PC-9 (cell line): ENCODE results near the gene C1orf232. TPM values are rescaled to one million over a fixed set of nuclear protein-coding genes. Genes with fewer than 3 reads are reported as not detected.

Experiments used
- BruUV-seq: library from RNA; stranded (reverse); fragments of 400-500 nt; replicated peaks from 2 replicates; lab custom pipeline; 2021; lab: Mats Ljungman, UMichigan
- CTCF ChIA-PET: fragments of 300-600 bp; sonication (Branson Sonifier 250); formaldehyde crosslinking; loops from one replicate; lab custom pipeline; 2022; ENCODE audit warnings: antibody characterized with exemption; lab: Charles Lee
- POLR2A ChIA-PET: fragments of 300-600 bp; sonication (Branson Sonifier 250); formaldehyde crosslinking; loops from one replicate; lab custom pipeline; 2022; ENCODE audit warnings: antibody characterized with exemption; ENCODE audit not compliant: unreplicated experiment; lab: Charles Lee
- DNase-seq, 2 experiments: peaks; one replicate each; pipeline versions ENCODE4 v3.0.0 to v3.0.0-alpha.2; 2015 to 2022; ENCODE audit warnings: mixed read lengths in 1 of 2
- H2AFZ ChIP-seq: fragments of 200-600 bp; sonication (generic); 2 replicates; pipeline ENCODE4 v1.8.1; 2017; ENCODE audit warnings: antibody characterized with exemption
- H3F3A ChIP-seq: fragments of 200-600 bp; sonication (generic); 2 replicates; pipeline ENCODE4 v1.8.1; 2017; ENCODE audit warnings: antibody characterized with exemption, mild to moderate bottlenecking, low read depth; ENCODE audit not compliant: insufficient read depth
- H3K27ac ChIP-seq: fragments of 200-600 bp; sonication (generic); 2 replicates; pipeline ENCODE4 v1.6.1; 2016; ENCODE audit warnings: mixed run types
- H3K27me3 ChIP-seq: fragments of 200-600 bp; sonication (generic); 2 replicates; pipeline ENCODE4 v1.6.1; 2016; ENCODE audit warnings: low read depth, mixed run types; ENCODE audit not compliant: insufficient read depth
- H3K36me3 ChIP-seq: fragments of 200-600 bp; sonication (generic); 2 replicates; pipeline ENCODE4 v1.6.1; 2016; ENCODE audit warnings: low read depth, mixed run types
- H3K4me1 ChIP-seq: fragments of 200-600 bp; sonication (generic); replicated peaks from 2 replicates; pipeline ENCODE4 v1.6.1; 2016; ENCODE audit warnings: mixed run types; ENCODE audit not compliant: insufficient read depth
- H3K4me2 ChIP-seq: fragments of 200-600 bp; sonication (generic); 2 replicates; pipeline ENCODE4 v1.6.1; 2017; ENCODE audit warnings: mixed run types
- H3K4me3 ChIP-seq: fragments of 200-600 bp; sonication (generic); 2 replicates; pipeline ENCODE4 v1.6.1; 2016; ENCODE audit warnings: mixed run types
- H3K79me2 ChIP-seq: fragments of 200-600 bp; sonication (generic); 2 replicates; pipeline ENCODE4 v1.6.1; 2017; ENCODE audit warnings: low read depth, mixed run types
- H3K9me2 ChIP-seq: fragments of 200-600 bp; sonication (generic); 2 replicates; pipeline ENCODE4 v1.8.1; 2017; ENCODE audit warnings: mild to moderate bottlenecking; ENCODE audit not compliant: insufficient read depth
- H3K9me3 ChIP-seq: fragments of 200-600 bp; sonication (generic); 2 replicates; pipeline ENCODE4 v1.8.1; 2016; ENCODE audit warnings: low read depth; ENCODE audit not compliant: insufficient read depth
- H4K20me1 ChIP-seq: fragments of 200-600 bp; sonication (generic); 2 replicates; pipeline ENCODE4 v1.8.1; 2017; ENCODE audit not compliant: insufficient read depth
- EZH2 ChIP-seq: fragments of 200-600 bp; sonication (generic); IDR thresholded peaks from 2 replicates; pipeline ENCODE4 v1.8.0; 2017; ENCODE audit warnings: antibody characterized with exemption, low read depth
- intact Hi-C: fragments of 100-400 bp; cut with micrococcal nuclease; formaldehyde crosslinking; loops from one replicate; pipeline ENCODE4 v1.10.0; 2022; ENCODE audit not compliant: unreplicated experiment
- total RNA-seq: library from RNA; stranded (reverse); gene quantifications from 2 replicates; pipeline ENCODE4 v1.2.3, GENCODE V29; 2021
- TF ChIP-seq, protein P1 (sequence below): fragments of 200-600 bp; sonication (generic); conservative IDR thresholded peaks from 2 replicates; pipeline ENCODE4 v1.6.1; 2017; ENCODE audit warnings: mixed run types, antibody characterized with exemption, mild to moderate bottlenecking, moderate library complexity

C1orf232 gene
- total RNA-seq, 1 experiment from 2014 or later: not detected

- ChIA-PET CTCF (interaction anchor here (1.0 kb wide), 1 partner anchor 43 kb away, joined by 5 read pairs; no protein-coding TSS in a partner anchor), POLR2A (interaction anchor here (0.7 kb wide), 2 partner anchors 42 to 45 kb away, joined by 3 to 4 read pairs; no protein-coding TSS in a partner anchor)
- no peaks in the 10 kb centered on the region for H3F3A ChIP-seq
- H3K79me2 ChIP-seq: no peaks in the 10 kb centered on the region
- no peak overlapping the region for H3K4me2 ChIP-seq
- no peaks in the 10 kb centered on the region for H3K4me1 ChIP-seq
- no peaks in the 10 kb centered on the region for H3K27me3 ChIP-seq
- no TSS peak for BruUV-seq
- no peak overlapping the region for H3K4me3 ChIP-seq
- intact Hi-C loops: no loop called here
- no peaks in the 10 kb centered on the region for H3K9me2 ChIP-seq
- H3K36me3 ChIP-seq: 0 out of 2 replicates have a peak, but pooled peaks cover 3% of the 10 kb centered on the region
- no peak for TF ChIP-seq EZH2
- TF ChIP-seq, protein P1, sequence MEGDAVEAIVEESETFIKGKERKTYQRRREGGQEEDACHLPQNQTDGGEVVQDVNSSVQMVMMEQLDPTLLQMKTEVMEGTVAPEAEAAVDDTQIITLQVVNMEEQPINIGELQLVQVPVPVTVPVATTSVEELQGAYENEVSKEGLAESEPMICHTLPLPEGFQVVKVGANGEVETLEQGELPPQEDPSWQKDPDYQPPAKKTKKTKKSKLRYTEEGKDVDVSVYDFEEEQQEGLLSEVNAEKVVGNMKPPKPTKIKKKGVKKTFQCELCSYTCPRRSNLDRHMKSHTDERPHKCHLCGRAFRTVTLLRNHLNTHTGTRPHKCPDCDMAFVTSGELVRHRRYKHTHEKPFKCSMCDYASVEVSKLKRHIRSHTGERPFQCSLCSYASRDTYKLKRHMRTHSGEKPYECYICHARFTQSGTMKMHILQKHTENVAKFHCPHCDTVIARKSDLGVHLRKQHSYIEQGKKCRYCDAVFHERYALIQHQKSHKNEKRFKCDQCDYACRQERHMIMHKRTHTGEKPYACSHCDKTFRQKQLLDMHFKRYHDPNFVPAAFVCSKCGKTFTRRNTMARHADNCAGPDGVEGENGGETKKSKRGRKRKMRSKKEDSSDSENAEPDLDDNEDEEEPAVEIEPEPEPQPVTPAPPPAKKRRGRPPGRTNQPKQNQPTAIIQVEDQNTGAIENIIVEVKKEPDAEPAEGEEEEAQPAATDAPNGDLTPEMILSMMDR: no peak
- H3K9me3 ChIP-seq: no peaks in the 10 kb centered on the region
- no peak overlapping the region for H2AFZ ChIP-seq
- no peak overlapping the region for H3K27ac ChIP-seq
- H4K20me1 ChIP-seq: no peaks in the 10 kb centered on the region
- DNase-seq: no peak
Measured at GRCh38 chr1:26189751-26190275, 21.1 kb upstream of the C1orf232 start.

GRCh38 chr1:26189331-26189730, 20.6 kb upstream of the C1orf232 start:
- Histone ChIP-seq H3K4me3 (no peak overlapping the region), H4K20me1 (no peaks in the 10 kb centered on the region), H3K36me3 (0 out of 2 replicates have a peak, but pooled peaks cover 6% of the 10 kb centered on the region), H3K27ac (no peak overlapping the region), H3K27me3 (no peaks in the 10 kb centered on the region), H3K9me3 (no peaks in the 10 kb centered on the region), H3K4me2 (no peak overlapping the region), H3K4me1 (no peaks in the 10 kb centered on the region), H3K79me2 (no peaks in the 10 kb centered on the region), H3K9me2 (no peaks in the 10 kb centered on the region), H3F3A (no peaks in the 10 kb centered on the region), H2AFZ (no peak overlapping the region)
- ChIA-PET POLR2A (interaction anchor here (0.7 kb wide), 1 partner anchor 42 kb away, joined by 3 read pairs; no protein-coding TSS in a partner anchor), CTCF (no interaction called here)
- intact Hi-C loops: no loop called here
- no peak for DNase-seq
- TF ChIP-seq, protein P1: no peak
- no peak for TF ChIP-seq EZH2
- no TSS peak for BruUV-seq

DNA sequence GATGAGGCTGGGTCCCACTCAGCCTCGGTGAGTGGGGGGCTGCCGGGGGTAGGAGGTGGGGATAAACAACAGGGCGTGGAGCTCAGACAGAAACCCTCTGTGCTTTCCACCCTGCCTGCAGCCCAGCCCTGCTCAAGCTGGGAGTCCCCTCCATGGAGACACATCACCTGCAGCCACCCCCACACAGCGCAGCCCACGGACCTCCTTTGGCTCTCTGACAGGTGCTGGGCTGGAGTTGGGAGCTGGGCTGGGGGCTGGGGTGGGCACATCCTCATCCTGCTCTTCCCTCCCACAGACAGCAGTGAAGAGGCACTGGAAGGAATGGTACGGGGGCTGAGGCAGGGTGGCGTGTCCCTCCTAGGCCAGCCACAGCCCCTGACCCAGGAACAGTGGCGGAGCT, 19.7 kb upstream of the C1orf232 start:
- no TSS peak for BruUV-seq
- no peaks in the 10 kb centered on the region for H3K79me2 ChIP-seq
- no peaks in the 10 kb centered on the region for H3F3A ChIP-seq
- no peak overlapping the region for H3K4me2 ChIP-seq
- H3K4me1 ChIP-seq: no peaks in the 10 kb centered on the region
- no peaks in the 10 kb centered on the region for H3K9me3 ChIP-seq
- H3K9me2 ChIP-seq: no peaks in the 10 kb centered on the region
- 0 out of 2 replicates have a peak, but pooled peaks cover 6% of the 10 kb centered on the region for H3K36me3 ChIP-seq
- H3K27ac ChIP-seq: no peak overlapping the region
- POLR2A ChIA-PET: no interaction called here
- H4K20me1 ChIP-seq: no peaks in the 10 kb centered on the region
- no peak overlapping the region for H3K4me3 ChIP-seq
- no peaks in the 10 kb centered on the region for H3K27me3 ChIP-seq
- TF ChIP-seq, protein P1: no peak
- TF ChIP-seq EZH2: no peak
- CTCF ChIA-PET: interaction anchor here (0.5 kb wide), 1 partner anchor 87 kb away, joined by 3 read pairs; no protein-coding TSS in a partner anchor
- DNase-seq: no peak
- intact Hi-C loops: no loop called here
- no peak overlapping the region for H2AFZ ChIP-seq
